Activated T-cell treated with anti-CD3 and anti-CD28 coated beads, Interleukin-2, amount 50 U/mL, for 4 hours (primary cell): ENCODE results near the gene NDUFA13. TPM values are rescaled to one million over a fixed set of nuclear protein-coding genes. Genes with fewer than 3 reads are reported as not detected.

ENCODE experiments used
- ATAC-seq, 2 donors: fragments of 200-7000 bp; cut with Tn5 transposase; one replicate each; pipeline ENCODE4 v1.10.0; 2021
- DNase-seq: peaks from one replicate; pipeline ENCODE4 v3.0.0-alpha.2; 2020
- H3K27me3 Mint-ChIP-seq: one replicate; pipeline ENCODE4 v1.8.0; 2021; ENCODE audit warnings: low read depth, mixed read lengths
- H3K36me3 Mint-ChIP-seq: one replicate; pipeline ENCODE4 v1.8.0; 2022; ENCODE audit warnings: mixed read lengths; ENCODE audit not compliant: insufficient read depth
- H3K4me1 Mint-ChIP-seq: one replicate; pipeline ENCODE4 v1.8.0; 2021; ENCODE audit warnings: low read depth, mixed read lengths
- H3K4me3 Mint-ChIP-seq: one replicate; pipeline ENCODE4 v1.8.0; 2021; ENCODE audit warnings: mild to moderate bottlenecking, moderate library complexity, mixed read lengths
- H3K9me3 Mint-ChIP-seq: one replicate; pipeline ENCODE4 v1.8.0; 2021; ENCODE audit warnings: mixed read lengths
- total RNA-seq, 3 donors: library from RNA; stranded (reverse); gene quantifications; one replicate each; pipeline ENCODE4 v1.2.1, GENCODE V29; 2021

NDUFA13 gene
- total RNA-seq, 3 donors from 2014 or later, result 431 to 445 (median 436) TPM

GRCh38 chr19:19568802-19569756 lies 53.1 kb downstream of the NDUFA13 start:
- Mint-ChIP-seq H3K9me3 (no peaks in the 10 kb centered on the region), H3K4me1 (no peaks in the 10 kb centered on the region), H3K36me3 (peaks cover 22% of the 10 kb centered on the region), H3K27me3 (no peaks in the 10 kb centered on the region), H3K4me3 (no peak overlapping the region)
- DNase-seq (no peak), ATAC-seq (no peak)

GRCh38 chr19:19570571-19570970 lies 54.5 kb downstream of the NDUFA13 start:
- Mint-ChIP-seq H3K27me3 (no peaks in the 10 kb centered on the region), H3K9me3 (no peaks in the 10 kb centered on the region), H3K4me1 (no peaks in the 10 kb centered on the region), H3K4me3 (no peak overlapping the region), H3K36me3 (peaks cover 13% of the 10 kb centered on the region)
- no peak for ATAC-seq
- DNase-seq, result no peak

GRCh38 chr19:19571071-19571786 lies 55.2 kb downstream of the NDUFA13 start:
- Mint-ChIP-seq H3K4me3 (no peak overlapping the region), H3K27me3 (no peaks in the 10 kb centered on the region), H3K4me1 (no peaks in the 10 kb centered on the region), H3K36me3 (peaks cover 13% of the 10 kb centered on the region), H3K9me3 (no peaks in the 10 kb centered on the region)
- ATAC-seq (no peak), DNase-seq (no peak)

- Mint-ChIP-seq H3K9me3 (no peaks in the 10 kb centered on the region), H3K4me1 (peaks cover 1% of the 10 kb centered on the region), H3K4me3 (no peak overlapping the region), H3K36me3 (peaks cover 5% of the 10 kb centered on the region), H3K27me3 (no peaks in the 10 kb centered on the region)
- no peak for ATAC-seq
- DNase-seq, result no peak
Observed at GRCh38 chr19:19575411-19575810, 59.4 kb downstream of the NDUFA13 start.

Other genes starting within 250 kb of the NDUFA13 start
- gene TM6SF2, start 242.9 kb upstream of the NDUFA13 start, total RNA-seq, result not detected
- gene SUGP1, start 195.7 kb upstream of the NDUFA13 start, total RNA-seq, result 10 to 100 TPM; 54.8 to 61.8 (median 61.3) TPM
- gene MAU2, start 195.4 kb upstream of the NDUFA13 start, total RNA-seq, result 10 to 100 TPM; 59.2 to 63.6 (median 62.8) TPM
- gene GATAD2A, start 110.5 kb upstream of the NDUFA13 start, total RNA-seq, result 100 to 1,000 TPM; 187 to 240 (median 205) TPM
- 1 to 10 TPM; 3.6 to 3.8 (median 3.8) TPM for gene TSSK6, start 677 bp upstream of the NDUFA13 start, total RNA-seq
- 10 to 100 TPM; 10.6 to 13.7 (median 13.4) TPM for gene YJEFN3, start 12.7 kb downstream of the NDUFA13 start, total RNA-seq
- under 1 TPM; 0.13 to 0.19 (median 0.18) TPM for gene CILP2, start 22.0 kb downstream of the NDUFA13 start, total RNA-seq
- gene PBX4, start 102.5 kb downstream of the NDUFA13 start, total RNA-seq, result 10 to 100 TPM in 1 of 3 donors, 1 to 10 TPM in 2; 8.9 to 12.1 (median 9.2) TPM
- 10 to 100 TPM in 2 of 3 donors, 1 to 10 TPM in 1; 9.4 to 15.1 (median 14.7) TPM for gene LPAR2, start 112.0 kb downstream of the NDUFA13 start, total RNA-seq
- gene GMIP, start 127.4 kb downstream of the NDUFA13 start, total RNA-seq, result 10 to 100 TPM; 38.7 to 43.4 (median 42.1) TPM
- gene ATP13A1, start 147.5 kb downstream of the NDUFA13 start, total RNA-seq, result 100 to 1,000 TPM; 101 to 108 (median 102) TPM
- gene ZNF101, start 152.6 kb downstream of the NDUFA13 start, total RNA-seq, result 10 to 100 TPM; 29.2 to 33.2 (median 29.4) TPM
- 1 to 10 TPM; 2.6 to 4.1 (median 3.4) TPM for gene ZNF14, start 216.9 kb downstream of the NDUFA13 start, total RNA-seq